ENCODE data around the gene KCNK1.

The KCNK1 gene

DNA sequence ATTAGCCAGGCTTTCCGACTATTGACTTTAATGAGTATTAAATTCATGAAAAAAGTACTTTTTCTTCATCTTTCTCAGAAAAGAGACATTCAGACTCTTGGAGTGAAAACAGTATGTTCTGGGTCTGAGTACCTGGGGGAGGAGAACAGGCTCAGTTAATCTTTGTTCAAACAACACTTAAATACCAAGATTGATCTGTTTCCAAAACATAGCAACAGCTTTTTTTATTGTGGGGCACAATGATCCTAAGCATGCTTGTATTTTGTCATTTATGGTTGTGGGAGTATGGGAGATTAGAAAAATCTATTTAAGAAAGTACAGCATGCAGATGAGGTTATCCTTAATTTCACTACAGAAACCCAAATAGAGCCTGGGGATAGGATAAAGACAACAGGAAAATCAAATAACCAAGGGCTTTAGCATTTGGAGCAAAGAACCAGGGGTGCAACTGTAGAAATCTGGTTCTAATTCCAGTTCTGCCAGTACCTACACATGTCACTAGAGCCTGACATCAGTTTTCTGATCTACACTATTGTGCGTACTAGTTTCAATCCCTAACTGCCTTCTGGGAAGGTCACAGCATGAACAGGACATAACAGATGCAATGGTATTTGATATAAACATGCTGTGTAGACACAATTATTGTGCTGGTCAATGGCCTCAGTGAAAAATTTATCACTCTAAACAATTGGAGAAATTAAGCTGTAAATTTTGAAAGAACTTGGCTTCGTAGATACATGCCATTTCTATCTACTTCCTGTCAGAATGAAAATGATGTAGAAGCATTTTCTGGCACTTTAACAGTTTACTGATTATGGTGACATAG is 91.2 kb downstream of the KCNK1 start:
- no peak for DNase-seq (ENCODE audit: low read depth)

- DNase-seq (ENCODE audit: low read depth), result no peak
Measured at GRCh38 chr1:233707153-233707879, 93.4 kb downstream of the KCNK1 start.

DNA sequence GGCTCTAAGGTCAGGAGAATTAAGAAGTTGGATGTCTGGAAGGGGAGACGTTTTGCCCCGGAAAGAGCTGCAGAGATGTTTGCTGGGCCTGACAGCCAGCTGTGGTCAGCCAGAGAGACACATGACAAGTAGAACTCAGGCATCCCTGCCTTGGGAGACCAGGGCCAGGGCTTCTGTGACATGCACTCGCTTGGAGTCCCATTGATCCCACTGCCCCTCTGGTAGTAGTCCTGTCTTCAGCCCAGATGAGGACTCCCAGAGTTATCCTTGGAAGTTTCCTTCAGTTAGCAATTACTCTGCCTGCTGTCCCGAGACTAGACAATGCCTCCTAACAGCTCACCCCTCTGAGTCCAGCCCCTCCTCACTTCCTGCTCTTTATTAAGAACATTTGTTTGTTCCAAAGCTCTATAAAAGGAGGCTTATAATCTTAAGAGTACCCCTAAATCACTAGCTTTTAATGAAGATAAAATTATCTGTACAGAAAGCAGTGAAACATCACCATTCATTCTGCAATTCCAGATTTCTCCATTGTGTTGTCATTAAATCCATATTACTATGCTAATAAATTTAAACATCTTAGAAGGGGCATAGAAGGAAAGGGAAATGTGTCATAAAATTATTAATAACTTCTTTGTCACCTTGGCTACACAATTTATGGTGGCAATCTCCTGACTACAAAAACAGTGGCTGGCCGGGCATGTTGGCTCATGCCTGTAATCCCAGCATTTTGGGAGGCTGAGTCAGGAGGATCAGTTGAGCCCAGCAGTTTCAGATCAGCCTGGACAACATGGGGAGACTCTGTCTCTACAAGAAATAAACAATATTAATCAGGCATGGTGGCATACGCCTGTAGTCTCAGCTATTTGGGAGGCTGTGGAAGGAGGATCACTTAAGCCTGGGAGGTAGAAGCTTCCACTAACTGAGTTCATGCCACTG is 94.2 kb downstream of the KCNK1 start:
- no peak for DNase-seq (ENCODE audit: low read depth)

- no peak for DNase-seq (ENCODE audit: low read depth)
Measured at GRCh38 chr1:233710031-233710430, 96.1 kb downstream of the KCNK1 start.

DNA sequence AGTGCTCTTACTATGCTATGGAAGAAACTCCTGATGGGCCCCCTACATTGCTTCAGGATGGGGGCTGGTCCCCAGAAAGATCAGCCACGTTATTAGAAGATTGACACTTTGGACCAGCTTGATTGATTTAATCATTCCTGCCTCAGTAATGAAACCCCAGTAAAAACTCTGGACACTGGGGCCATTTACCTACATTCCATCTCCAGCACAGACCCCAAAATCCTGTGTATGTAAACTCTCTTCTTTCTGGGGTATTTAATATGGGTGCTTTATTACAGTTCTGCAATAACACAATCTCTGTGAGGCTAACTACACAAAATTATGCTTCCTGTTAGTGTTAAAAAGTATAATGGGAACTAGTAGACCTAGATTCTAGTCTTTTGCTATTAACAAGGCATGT is 96.6 kb downstream of the KCNK1 start:
- no peak for DNase-seq (ENCODE audit: low read depth)

DNA sequence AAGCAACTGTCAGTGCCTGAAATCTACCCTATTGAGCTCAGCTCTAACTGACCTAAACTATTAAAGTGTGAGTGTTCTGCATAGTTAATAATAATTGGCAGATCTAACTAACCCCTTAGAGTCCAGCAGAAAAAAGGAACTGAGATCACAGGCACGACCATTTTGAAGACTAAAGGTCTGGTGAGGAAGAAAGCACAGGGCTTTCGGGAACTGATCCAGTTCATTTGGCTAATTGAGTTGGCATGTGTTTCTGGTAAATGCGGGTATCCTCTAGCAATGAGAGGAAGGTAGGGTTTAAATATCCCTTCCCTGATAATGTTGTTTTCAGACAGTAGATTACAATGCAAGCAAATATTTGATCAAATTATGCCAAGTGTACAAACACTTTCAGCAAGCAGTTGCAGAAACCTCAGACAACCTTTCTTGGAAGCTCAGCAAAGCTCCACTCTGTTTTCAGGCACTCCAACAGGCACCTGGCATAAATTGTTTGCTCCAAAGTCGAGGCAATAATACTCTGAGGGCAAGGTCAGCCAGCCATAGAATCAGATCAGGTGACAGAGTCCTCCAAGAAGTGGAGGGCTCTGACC is 100.8 kb downstream of the KCNK1 start:
- DNase-seq (ENCODE audit: low read depth), result no peak

DNA sequence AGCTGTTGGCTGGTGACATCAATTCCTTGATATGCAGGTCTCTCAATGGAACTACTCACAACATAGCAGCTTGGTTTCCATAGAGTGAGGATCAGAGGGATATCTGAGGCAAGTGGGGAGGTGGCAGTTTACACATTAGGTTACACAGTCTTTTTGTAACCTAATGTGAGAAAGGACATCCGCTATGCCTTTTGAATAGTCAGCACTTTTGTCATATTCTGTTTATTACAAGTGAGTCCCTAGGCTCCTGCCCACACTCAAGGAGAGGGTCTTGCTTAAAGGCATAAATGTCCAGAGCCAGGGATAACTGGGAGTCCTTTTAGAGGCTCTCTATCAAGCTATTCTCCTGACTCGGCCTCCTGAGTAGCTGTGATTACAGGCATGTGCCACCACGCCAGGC is 104.2 kb downstream of the KCNK1 start:
- DNase-seq (ENCODE audit: low read depth), result no peak

DNA sequence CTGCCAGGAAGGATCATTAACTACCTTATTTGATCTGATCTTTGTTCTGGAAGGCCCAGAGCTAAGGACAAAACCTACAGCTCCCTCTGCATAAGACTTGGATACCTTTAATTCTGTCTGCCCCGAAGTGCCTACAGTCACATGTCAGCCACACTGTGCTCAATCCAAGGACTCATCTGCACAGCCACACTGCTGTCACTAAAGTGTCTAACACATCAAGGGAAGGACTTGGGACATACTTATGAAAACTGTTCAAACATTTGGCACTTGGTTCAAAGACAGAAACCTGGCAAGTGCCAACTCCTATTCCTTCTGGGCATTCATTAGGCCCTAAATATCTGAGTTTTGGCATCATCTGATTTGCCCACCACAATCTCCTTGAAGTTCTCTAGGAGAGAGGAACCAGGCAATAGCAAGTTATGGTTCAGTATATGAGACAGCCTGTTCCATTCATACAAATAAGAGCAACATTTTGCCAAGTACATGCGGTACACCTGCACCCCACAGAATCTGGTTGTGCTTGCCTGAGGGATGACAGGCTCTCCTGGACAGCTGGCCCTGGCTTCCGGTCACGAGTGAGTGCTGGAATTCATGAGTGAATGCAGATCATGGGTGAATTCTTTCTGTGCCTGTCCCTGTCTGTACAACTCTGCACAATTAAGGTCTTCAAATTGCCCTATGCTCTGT is 105.9 kb downstream of the KCNK1 start:
- DNase-seq (ENCODE audit: low read depth), result no peak

GRCh38 chr1:233721004-233721595 is 107.2 kb downstream of the KCNK1 start:
- no peak for DNase-seq (ENCODE audit: low read depth)
